HCT116 (cell line): ENCODE results near the gene CTSL. TPM values are rescaled to one million over a fixed set of nuclear protein-coding genes. Genes with fewer than 3 reads are reported as not detected.

Experiments used
- ATAC-seq: fragments of 200-7000 bp; cut with Tn5 transposase; 2 replicates; pipeline ENCODE4 v1.9.1; 2020; ENCODE audit warnings: mild to moderate bottlenecking, moderate library complexity
- BruUV-seq: library from RNA; stranded (reverse); fragments of 400-500 nt; replicated peaks from 2 replicates; lab custom pipeline; 2021; lab: Mats Ljungman, UMichigan
- CTCF ChIA-PET: fragments of 300-600 bp; sonication (Branson Sonifier 250); formaldehyde crosslinking; loops from one replicate; lab custom pipeline; 2021; ENCODE audit warnings: antibody characterized with exemption; lab: Charles Lee
- POLR2A ChIA-PET: fragments of 300-600, 350-600 bp; sonication (Branson Sonifier 250); formaldehyde crosslinking; loops from one replicate; lab custom pipeline; 2021; ENCODE audit warnings: antibody characterized with exemption; lab: Charles Lee
- RAD21 ChIA-PET, 2 experiments: fragments of 300-600 bp; sonication (Branson Sonifier 250); formaldehyde crosslinking; loops; one replicate each; lab custom pipeline; 2023; ENCODE audit warnings: low total read pairs in 2 of 2; ENCODE audit not compliant: uncharacterized antibody in 2 of 2, unreplicated experiment in 2 of 2, low non-redundant PET in 1 of 2; lab: Charles Lee
- DNase-seq: peaks from one replicate; pipeline ENCODE4 v3.0.0-alpha.2; 2010; ENCODE audit warnings: low read depth, low spot score
- H2AFZ ChIP-seq: fragments of 200-600 bp; shearing (Covaris generic), sonication (generic); 2 replicates; pipeline ENCODE4 v1.6.1; 2017; ENCODE audit warnings: low read depth, mixed run types, mixed read lengths, antibody characterized with exemption, low read length; ENCODE audit not compliant: poor library complexity, severe bottlenecking
- H3K27ac ChIP-seq: 2 replicates; pipeline ENCODE4 v1.5.1; 2012; ENCODE audit warnings: low read depth, low read length
- H3K27me3 ChIP-seq: fragments of 200-600 bp; sonication (generic); 2 replicates; pipeline ENCODE4 v1.6.1; 2016; ENCODE audit warnings: mixed run types, low read length, mixed read lengths; ENCODE audit not compliant: insufficient read depth
- H3K36me3 ChIP-seq, 2 experiments: fragments of 200-500 bp in 1 of 2; fragments of 200-600 bp in 1 of 2; sonication (Bioruptor generic) in 1 of 2; sonication (generic) in 1 of 2; 2 replicates each; pipeline versions ENCODE4 v1.5.1 to v1.6.1; 2014 to 2016; ENCODE audit warnings: low read length in 2 of 2, inconsistent platforms in 1 of 2, mixed read lengths in 1 of 2, mixed run types in 1 of 2; ENCODE audit not compliant: insufficient read depth in 2 of 2, control insufficient read depth in 1 of 2
- H3K4me1 ChIP-seq, 2 experiments: fragments of 200-600 bp in 1 of 2; sonication (generic) in 1 of 2; 2 replicates each; pipeline versions ENCODE4 v1.5.1 to v1.6.1; 2012 to 2017; ENCODE audit warnings: low read length in 2 of 2, inconsistent platforms in 1 of 2, mild to moderate bottlenecking in 1 of 2, mixed read lengths in 1 of 2, mixed run types in 1 of 2, moderate library complexity in 1 of 2; ENCODE audit not compliant: insufficient read depth in 2 of 2, control insufficient read depth in 1 of 2
- H3K4me2 ChIP-seq: fragments of 200-600 bp; sonication (generic); 2 replicates; pipeline ENCODE4 v1.6.1; 2017; ENCODE audit warnings: mixed run types, low read length, mixed read lengths
- H3K4me3 ChIP-seq, 2 experiments: fragments of 200-600 bp in 1 of 2; sonication (generic) in 1 of 2; replicated peaks in 1 of 2; 2 replicates each; pipeline ENCODE4 v1.5.1; 2011 to 2016; ENCODE audit warnings: low read length in 2 of 2, control low read depth in 1 of 2, low read depth in 1 of 2, mild to moderate bottlenecking in 1 of 2, mixed read lengths in 1 of 2, mixed run types in 1 of 2
- H3K79me2 ChIP-seq: fragments of 200-600 bp; sonication (generic); 2 replicates; pipeline ENCODE4 v1.6.1; 2017; ENCODE audit warnings: mild to moderate bottlenecking, mixed run types, low read length, moderate library complexity, mixed read lengths; ENCODE audit not compliant: insufficient read depth
- H3K9ac ChIP-seq: fragments of 200-600 bp; sonication (generic); 2 replicates; pipeline ENCODE4 v1.6.1; 2016; ENCODE audit warnings: low read length, mixed read lengths
- H3K9me2 ChIP-seq: fragments of 200-600 bp; sonication (generic), shearing (Covaris generic); 2 replicates; pipeline ENCODE4 v1.6.1; 2017; ENCODE audit warnings: mixed run types, mild to moderate bottlenecking, moderate library complexity; ENCODE audit not compliant: insufficient read depth
- H3K9me3 ChIP-seq, 2 experiments: fragments of 200-500 bp in 1 of 2; fragments of 200-600 bp in 1 of 2; sonication (Bioruptor generic) in 1 of 2; sonication (generic) in 1 of 2; 2 replicates each; pipeline ENCODE4 v1.6.1; 2014 to 2017; ENCODE audit warnings: low read length in 2 of 2, mixed read lengths in 2 of 2, inconsistent platforms in 1 of 2, low read depth in 1 of 2, mild to moderate bottlenecking in 1 of 2, mixed run types in 1 of 2, moderate library complexity in 1 of 2; ENCODE audit not compliant: control insufficient read depth in 1 of 2, insufficient read depth in 1 of 2
- H4K20me1 ChIP-seq: fragments of 200-600 bp; sonication (generic), shearing (Covaris generic); 2 replicates; pipeline ENCODE4 v1.6.1; 2017; ENCODE audit warnings: mixed run types, mild to moderate bottlenecking, moderate library complexity; ENCODE audit not compliant: insufficient read depth
- CEBPB ChIP-seq: IDR thresholded peaks from 2 replicates; pipeline ENCODE4 v1.6.1; 2012; ENCODE audit warnings: low read depth
- EGR1 ChIP-seq: IDR thresholded peaks from 2 replicates; pipeline ENCODE4 v1.6.1; 2012; ENCODE audit warnings: low read depth
- ELF1 ChIP-seq: IDR thresholded peaks from 2 replicates; pipeline ENCODE4 v1.6.1; 2012; ENCODE audit warnings: low read depth, borderline replicate concordance
- JUND ChIP-seq: IDR thresholded peaks from 2 replicates; pipeline ENCODE4 v1.6.1; 2012
- POLR2A ChIP-seq: IDR thresholded peaks from 2 replicates; pipeline ENCODE4 v1.7.0; 2011; ENCODE audit warnings: borderline replicate concordance; ENCODE audit not compliant: insufficient read depth, insufficient read length; ENCODE audit errors: extremely low read depth
- POLR2AphosphoS5 ChIP-seq: IDR thresholded peaks from 2 replicates; pipeline ENCODE4 v1.6.1; 2011; ENCODE audit warnings: mild to moderate bottlenecking, low read depth, low read length, moderate library complexity
- SP1 ChIP-seq: IDR thresholded peaks from 2 replicates; pipeline ENCODE4 v1.6.1; 2012; ENCODE audit warnings: low read depth
- SRF ChIP-seq: IDR thresholded peaks from 2 replicates; pipeline ENCODE4 v1.6.1; 2012; ENCODE audit warnings: low read depth
- ZNF274 ChIP-seq: fragments of 200-500 bp; sonication (Bioruptor generic); IDR thresholded peaks from 2 replicates; pipeline ENCODE4 v1.6.1; 2014; ENCODE audit warnings: mild to moderate bottlenecking, low read depth, low read length, inconsistent platforms
- intact Hi-C: fragments of 100-400 bp; cut with micrococcal nuclease; formaldehyde crosslinking; loops from 2 replicates; pipeline ENCODE4 v1.10.0; 2022
- total RNA-seq: library from RNA; stranded (reverse); gene quantifications from one replicate; pipeline ENCODE4 v1.2.1, GENCODE V29; 2021; ENCODE audit not compliant: unreplicated experiment
- TF ChIP-seq, protein P1 (sequence below): IDR thresholded peaks from 2 replicates; pipeline ENCODE4 v1.6.1; 2012
- TF ChIP-seq, protein P2 (sequence below): IDR thresholded peaks from 2 replicates; pipeline ENCODE4 v1.6.1; 2012; ENCODE audit warnings: low read depth
- TF ChIP-seq, protein P3 (sequence below), 3 experiments: fragments of 200-600 bp in 1 of 3; sonication (generic) in 1 of 3; IDR thresholded peaks in 2 of 3; conservative IDR thresholded peaks in 1 of 3; 2 replicates each; pipeline ENCODE4 v1.5.1; 2012 to 2017; ENCODE audit warnings: low read depth in 2 of 3, low read length in 2 of 3, antibody characterized with exemption in 1 of 3, borderline replicate concordance in 1 of 3, control low read depth in 1 of 3, mild to moderate bottlenecking in 1 of 3, mixed read lengths in 1 of 3, mixed run types in 1 of 3, moderate library complexity in 1 of 3; ENCODE audit not compliant: insufficient read depth in 1 of 3

CTSL gene
- total RNA-seq, 1 experiment from 2014 or later: 63.1 TPM

DNA sequence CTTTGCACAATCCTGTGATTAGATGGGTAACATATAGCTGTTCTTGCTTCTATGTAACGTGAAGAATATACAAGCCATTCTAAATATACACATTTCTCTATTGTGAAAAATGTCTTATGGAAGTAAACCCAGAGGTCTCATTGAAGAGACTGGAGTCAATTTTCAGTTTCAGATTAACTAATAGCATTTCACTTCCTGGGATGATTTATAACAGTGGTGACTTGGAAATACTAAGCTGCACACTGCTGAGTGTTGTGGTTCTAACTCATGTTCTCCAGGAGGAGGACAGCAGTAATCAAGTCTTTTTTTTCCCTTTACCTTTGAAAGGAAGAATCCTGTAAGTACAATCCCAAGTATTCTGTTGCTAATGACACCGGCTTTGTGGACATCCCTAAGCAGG, 3.3 kb downstream of the CTSL start:
- no peak overlapping the region for H3K27ac ChIP-seq
- no TSS peak for BruUV-seq
- no peaks in the 10 kb centered on the region for H3K9me3 ChIP-seq
- ATAC-seq: no peak
- H3K36me3 ChIP-seq: peaks cover 10 to 20% of the 10 kb centered on the region in 2 experiments; a peak in 2 of 4 replicates
- CTCF ChIA-PET: no interaction called here
- RAD21 ChIA-PET: no interaction called here
- H3K4me2 ChIP-seq: no peak overlapping the region
- no peaks in the 10 kb centered on the region for H4K20me1 ChIP-seq
- H3K9ac ChIP-seq: no peak overlapping the region
- H3K9me2 ChIP-seq: no peaks in the 10 kb centered on the region
- no peak for DNase-seq
- POLR2A ChIA-PET: no interaction called here
- no peaks in the 10 kb centered on the region for H3K79me2 ChIP-seq
- H3K27me3 ChIP-seq: no peaks in the 10 kb centered on the region
- no peak overlapping the region for H3K4me3 ChIP-seq
- H2AFZ ChIP-seq: no peak overlapping the region
- H3K4me1 ChIP-seq: peaks cover 9 to 14% of the 10 kb centered on the region in 2 experiments; a peak in 3 of 4 replicates
- intact Hi-C loops: no loop called here
- TF ChIP-seq POLR2A (no peak), ELF1 (no peak), ZNF274 (no peak), EGR1 (no peak), JUND (no peak), SP1 (no peak), POLR2AphosphoS5 (no peak), SRF (no peak), CEBPB (no peak)
- TF ChIP-seq, protein P1, sequence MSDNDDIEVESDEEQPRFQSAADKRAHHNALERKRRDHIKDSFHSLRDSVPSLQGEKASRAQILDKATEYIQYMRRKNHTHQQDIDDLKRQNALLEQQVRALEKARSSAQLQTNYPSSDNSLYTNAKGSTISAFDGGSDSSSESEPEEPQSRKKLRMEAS: no peak
- TF ChIP-seq, protein P2, sequence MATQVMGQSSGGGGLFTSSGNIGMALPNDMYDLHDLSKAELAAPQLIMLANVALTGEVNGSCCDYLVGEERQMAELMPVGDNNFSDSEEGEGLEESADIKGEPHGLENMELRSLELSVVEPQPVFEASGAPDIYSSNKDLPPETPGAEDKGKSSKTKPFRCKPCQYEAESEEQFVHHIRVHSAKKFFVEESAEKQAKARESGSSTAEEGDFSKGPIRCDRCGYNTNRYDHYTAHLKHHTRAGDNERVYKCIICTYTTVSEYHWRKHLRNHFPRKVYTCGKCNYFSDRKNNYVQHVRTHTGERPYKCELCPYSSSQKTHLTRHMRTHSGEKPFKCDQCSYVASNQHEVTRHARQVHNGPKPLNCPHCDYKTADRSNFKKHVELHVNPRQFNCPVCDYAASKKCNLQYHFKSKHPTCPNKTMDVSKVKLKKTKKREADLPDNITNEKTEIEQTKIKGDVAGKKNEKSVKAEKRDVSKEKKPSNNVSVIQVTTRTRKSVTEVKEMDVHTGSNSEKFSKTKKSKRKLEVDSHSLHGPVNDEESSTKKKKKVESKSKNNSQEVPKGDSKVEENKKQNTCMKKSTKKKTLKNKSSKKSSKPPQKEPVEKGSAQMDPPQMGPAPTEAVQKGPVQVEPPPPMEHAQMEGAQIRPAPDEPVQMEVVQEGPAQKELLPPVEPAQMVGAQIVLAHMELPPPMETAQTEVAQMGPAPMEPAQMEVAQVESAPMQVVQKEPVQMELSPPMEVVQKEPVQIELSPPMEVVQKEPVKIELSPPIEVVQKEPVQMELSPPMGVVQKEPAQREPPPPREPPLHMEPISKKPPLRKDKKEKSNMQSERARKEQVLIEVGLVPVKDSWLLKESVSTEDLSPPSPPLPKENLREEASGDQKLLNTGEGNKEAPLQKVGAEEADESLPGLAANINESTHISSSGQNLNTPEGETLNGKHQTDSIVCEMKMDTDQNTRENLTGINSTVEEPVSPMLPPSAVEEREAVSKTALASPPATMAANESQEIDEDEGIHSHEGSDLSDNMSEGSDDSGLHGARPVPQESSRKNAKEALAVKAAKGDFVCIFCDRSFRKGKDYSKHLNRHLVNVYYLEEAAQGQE: no peak
- TF ChIP-seq, protein P3, sequence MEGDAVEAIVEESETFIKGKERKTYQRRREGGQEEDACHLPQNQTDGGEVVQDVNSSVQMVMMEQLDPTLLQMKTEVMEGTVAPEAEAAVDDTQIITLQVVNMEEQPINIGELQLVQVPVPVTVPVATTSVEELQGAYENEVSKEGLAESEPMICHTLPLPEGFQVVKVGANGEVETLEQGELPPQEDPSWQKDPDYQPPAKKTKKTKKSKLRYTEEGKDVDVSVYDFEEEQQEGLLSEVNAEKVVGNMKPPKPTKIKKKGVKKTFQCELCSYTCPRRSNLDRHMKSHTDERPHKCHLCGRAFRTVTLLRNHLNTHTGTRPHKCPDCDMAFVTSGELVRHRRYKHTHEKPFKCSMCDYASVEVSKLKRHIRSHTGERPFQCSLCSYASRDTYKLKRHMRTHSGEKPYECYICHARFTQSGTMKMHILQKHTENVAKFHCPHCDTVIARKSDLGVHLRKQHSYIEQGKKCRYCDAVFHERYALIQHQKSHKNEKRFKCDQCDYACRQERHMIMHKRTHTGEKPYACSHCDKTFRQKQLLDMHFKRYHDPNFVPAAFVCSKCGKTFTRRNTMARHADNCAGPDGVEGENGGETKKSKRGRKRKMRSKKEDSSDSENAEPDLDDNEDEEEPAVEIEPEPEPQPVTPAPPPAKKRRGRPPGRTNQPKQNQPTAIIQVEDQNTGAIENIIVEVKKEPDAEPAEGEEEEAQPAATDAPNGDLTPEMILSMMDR (IDR thresholded peaks at IDR 0.05 in 2 of 3, conservative IDR thresholded peaks at IDR 0.05 in 1 of 3; ENCODE audit: borderline replicate concordance in 1 of 3, insufficient read depth in 1 of 3, low read depth in 2 of 3, low read length in 2 of 3): no peak
